ENCODE data around the gene DCLK2.

Gene DCLK2

GRCh38 chr4:150136481-150136880, 58.2 kb downstream of the DCLK2 start:
- Histone ChIP-seq H3K4me1 (ENCODE audit: control insufficient read depth in 1 of 2, insufficient read depth in 2 of 2, low read length in 2 of 2) (peaks cover 0 to 9% of the 10 kb centered on the region in 2 donors), H3K36me3 (ENCODE audit: control insufficient read depth in 1 of 2, insufficient read depth in 2 of 2, low read length in 2 of 2) (no peaks in the 10 kb centered on the region), H3K27me3 (ENCODE audit: low read depth, low read length) (no peaks in the 10 kb centered on the region), H3K27ac (ENCODE audit: low read length) (no peak overlapping the region), H3K9me3 (ENCODE audit: control insufficient read depth in 1 of 2, low read length in 2 of 2) (no peaks in the 10 kb centered on the region), H3K4me3 (ENCODE audit: low read depth in 1 of 2, low read length in 2 of 2) (no peak overlapping the region)

- Histone ChIP-seq H3K4me1 (ENCODE audit: control insufficient read depth in 1 of 2, insufficient read depth in 2 of 2, low read length in 2 of 2) (peaks cover 0 to 5% of the 10 kb centered on the region in 2 donors), H3K27me3 (ENCODE audit: low read depth, low read length) (no peaks in the 10 kb centered on the region), H3K36me3 (ENCODE audit: control insufficient read depth in 1 of 2, insufficient read depth in 2 of 2, low read length in 2 of 2) (no peaks in the 10 kb centered on the region), H3K9me3 (ENCODE audit: control insufficient read depth in 1 of 2, low read length in 2 of 2) (no peaks in the 10 kb centered on the region), H3K27ac (ENCODE audit: low read length) (no peak overlapping the region), H3K4me3 (ENCODE audit: low read depth in 1 of 2, low read length in 2 of 2) (no peak overlapping the region)
Observed at GRCh38 chr4:150139297-150139865, 61.1 kb downstream of the DCLK2 start.

- Histone ChIP-seq H3K36me3 (ENCODE audit: control insufficient read depth in 1 of 2, insufficient read depth in 2 of 2, low read length in 2 of 2) (no peaks in the 10 kb centered on the region), H3K27me3 (ENCODE audit: low read depth, low read length) (no peaks in the 10 kb centered on the region), H3K27ac (ENCODE audit: low read length) (no peak overlapping the region), H3K4me1 (ENCODE audit: control insufficient read depth in 1 of 2, insufficient read depth in 2 of 2, low read length in 2 of 2) (peaks cover 0 to 5% of the 10 kb centered on the region in 2 donors), H3K9me3 (ENCODE audit: control insufficient read depth in 1 of 2, low read length in 2 of 2) (no peaks in the 10 kb centered on the region), H3K4me3 (ENCODE audit: low read depth in 1 of 2, low read length in 2 of 2) (no peak overlapping the region)
Observed at GRCh38 chr4:150140774-150141400, 62.6 kb downstream of the DCLK2 start.

GRCh38 chr4:150141756-150142155, 63.5 kb downstream of the DCLK2 start:
- Histone ChIP-seq H3K4me1 (ENCODE audit: control insufficient read depth in 1 of 2, insufficient read depth in 2 of 2, low read length in 2 of 2) (peaks cover 0 to 5% of the 10 kb centered on the region in 2 donors), H3K4me3 (ENCODE audit: low read depth in 1 of 2, low read length in 2 of 2) (no peak overlapping the region), H3K9me3 (ENCODE audit: control insufficient read depth in 1 of 2, low read length in 2 of 2) (no peaks in the 10 kb centered on the region), H3K36me3 (ENCODE audit: control insufficient read depth in 1 of 2, insufficient read depth in 2 of 2, low read length in 2 of 2) (no peaks in the 10 kb centered on the region), H3K27me3 (ENCODE audit: low read depth, low read length) (no peaks in the 10 kb centered on the region), H3K27ac (ENCODE audit: low read length) (no peak overlapping the region)

- Histone ChIP-seq H3K4me1 (ENCODE audit: control insufficient read depth in 1 of 2, insufficient read depth in 2 of 2, low read length in 2 of 2) (peaks cover 0 to 5% of the 10 kb centered on the region in 2 donors), H3K36me3 (ENCODE audit: control insufficient read depth in 1 of 2, insufficient read depth in 2 of 2, low read length in 2 of 2) (no peaks in the 10 kb centered on the region), H3K4me3 (ENCODE audit: low read depth in 1 of 2, low read length in 2 of 2) (no peak overlapping the region), H3K27me3 (ENCODE audit: low read depth, low read length) (no peaks in the 10 kb centered on the region), H3K27ac (ENCODE audit: low read length) (no peak overlapping the region), H3K9me3 (ENCODE audit: control insufficient read depth in 1 of 2, low read length in 2 of 2) (no peaks in the 10 kb centered on the region)
Observed at GRCh38 chr4:150142831-150143230, 64.6 kb downstream of the DCLK2 start.

GRCh38 chr4:150145090-150145945, 67.1 kb downstream of the DCLK2 start:
- Histone ChIP-seq H3K27ac (ENCODE audit: low read length) (no peak overlapping the region), H3K4me3 (ENCODE audit: low read depth in 1 of 2, low read length in 2 of 2) (no peak overlapping the region), H3K36me3 (ENCODE audit: control insufficient read depth in 1 of 2, insufficient read depth in 2 of 2, low read length in 2 of 2) (no peaks in the 10 kb centered on the region), H3K9me3 (ENCODE audit: control insufficient read depth in 1 of 2, low read length in 2 of 2) (no peaks in the 10 kb centered on the region), H3K27me3 (ENCODE audit: low read depth, low read length) (no peaks in the 10 kb centered on the region), H3K4me1 (ENCODE audit: control insufficient read depth in 1 of 2, insufficient read depth in 2 of 2, low read length in 2 of 2) (peaks cover 0 to 7% of the 10 kb centered on the region in 2 donors)

- no peaks in the 10 kb centered on the region for H3K9me3 ChIP-seq (ENCODE audit: control insufficient read depth in 1 of 2, low read length in 2 of 2)
- H3K4me1 ChIP-seq (ENCODE audit: control insufficient read depth in 1 of 2, insufficient read depth in 2 of 2, low read length in 2 of 2) = peaks cover 0 to 12% of the 10 kb centered on the region in 2 donors
- no peaks in the 10 kb centered on the region for H3K27me3 ChIP-seq (ENCODE audit: low read depth, low read length)
- no peak overlapping the region for H3K27ac ChIP-seq (ENCODE audit: low read length)
- no peaks in the 10 kb centered on the region for H3K36me3 ChIP-seq (ENCODE audit: control insufficient read depth in 1 of 2, insufficient read depth in 2 of 2, low read length in 2 of 2)
- H3K4me3 ChIP-seq (ENCODE audit: low read depth in 1 of 2, low read length in 2 of 2) = no peak overlapping the region
Observed at GRCh38 chr4:150145946-150146340, 67.7 kb downstream of the DCLK2 start.

- Histone ChIP-seq H3K27ac (ENCODE audit: low read length) (no peak overlapping the region), H3K36me3 (ENCODE audit: control insufficient read depth in 1 of 2, insufficient read depth in 2 of 2, low read length in 2 of 2) (no peaks in the 10 kb centered on the region), H3K4me3 (ENCODE audit: low read depth in 1 of 2, low read length in 2 of 2) (no peak overlapping the region), H3K4me1 (ENCODE audit: control insufficient read depth in 1 of 2, insufficient read depth in 2 of 2, low read length in 2 of 2) (peaks cover 0 to 27% of the 10 kb centered on the region in 2 donors), H3K9me3 (ENCODE audit: control insufficient read depth in 1 of 2, low read length in 2 of 2) (no peaks in the 10 kb centered on the region), H3K27me3 (ENCODE audit: low read depth, low read length) (no peaks in the 10 kb centered on the region)
Observed at GRCh38 chr4:150149381-150149780, 71.1 kb downstream of the DCLK2 start.

GRCh38 chr4:150150629-150151062, 72.4 kb downstream of the DCLK2 start:
- H3K9me3 ChIP-seq (ENCODE audit: control insufficient read depth in 1 of 2, low read length in 2 of 2) = no peaks in the 10 kb centered on the region
- H3K36me3 ChIP-seq (ENCODE audit: control insufficient read depth in 1 of 2, insufficient read depth in 2 of 2, low read length in 2 of 2) = no peaks in the 10 kb centered on the region
- no peak overlapping the region for H3K4me3 ChIP-seq (ENCODE audit: low read depth in 1 of 2, low read length in 2 of 2)
- H3K27ac ChIP-seq (ENCODE audit: low read length) = no peak overlapping the region
- peaks cover 0 to 27% of the 10 kb centered on the region in 2 donors for H3K4me1 ChIP-seq (ENCODE audit: control insufficient read depth in 1 of 2, insufficient read depth in 2 of 2, low read length in 2 of 2)
- no peaks in the 10 kb centered on the region for H3K27me3 ChIP-seq (ENCODE audit: low read depth, low read length)

GRCh38 chr4:150152766-150153165, 74.5 kb downstream of the DCLK2 start:
- Histone ChIP-seq H3K9me3 (ENCODE audit: control insufficient read depth in 1 of 2, low read length in 2 of 2) (no peaks in the 10 kb centered on the region), H3K36me3 (ENCODE audit: control insufficient read depth in 1 of 2, insufficient read depth in 2 of 2, low read length in 2 of 2) (no peaks in the 10 kb centered on the region), H3K27me3 (ENCODE audit: low read depth, low read length) (no peaks in the 10 kb centered on the region), H3K4me3 (ENCODE audit: low read depth in 1 of 2, low read length in 2 of 2) (no peak overlapping the region), H3K27ac (ENCODE audit: low read length) (no peak overlapping the region), H3K4me1 (ENCODE audit: control insufficient read depth in 1 of 2, insufficient read depth in 2 of 2, low read length in 2 of 2) (peaks cover 0 to 27% of the 10 kb centered on the region in 2 donors)

- Histone ChIP-seq H3K36me3 (ENCODE audit: control insufficient read depth in 1 of 2, insufficient read depth in 2 of 2, low read length in 2 of 2) (no peaks in the 10 kb centered on the region), H3K27ac (ENCODE audit: low read length) (no peak overlapping the region), H3K4me1 (ENCODE audit: control insufficient read depth in 1 of 2, insufficient read depth in 2 of 2, low read length in 2 of 2) (peaks cover 0 to 20% of the 10 kb centered on the region in 2 donors), H3K27me3 (ENCODE audit: low read depth, low read length) (no peaks in the 10 kb centered on the region), H3K9me3 (ENCODE audit: control insufficient read depth in 1 of 2, low read length in 2 of 2) (no peaks in the 10 kb centered on the region), H3K4me3 (ENCODE audit: low read depth in 1 of 2, low read length in 2 of 2) (no peak overlapping the region)
Observed at GRCh38 chr4:150155391-150155790, 77.1 kb downstream of the DCLK2 start.
